Left hindlimb (tissue), 1 donor: ENCODE measurements around the gene ZNF225.
A peak's percentile ranks its signal among the peaks of the same experiment; 100 is the strongest.
"Not testable (repeated sequence)": the region's sequence is repeated elsewhere in the genome, so short reads cannot be mapped to it uniquely, and the experiment has no call there.

Experiments
- DNase-seq: peaks from one replicate; pipeline ENCODE4 v3.0.0-alpha.2; 2018

The ZNF225 gene

DNA sequence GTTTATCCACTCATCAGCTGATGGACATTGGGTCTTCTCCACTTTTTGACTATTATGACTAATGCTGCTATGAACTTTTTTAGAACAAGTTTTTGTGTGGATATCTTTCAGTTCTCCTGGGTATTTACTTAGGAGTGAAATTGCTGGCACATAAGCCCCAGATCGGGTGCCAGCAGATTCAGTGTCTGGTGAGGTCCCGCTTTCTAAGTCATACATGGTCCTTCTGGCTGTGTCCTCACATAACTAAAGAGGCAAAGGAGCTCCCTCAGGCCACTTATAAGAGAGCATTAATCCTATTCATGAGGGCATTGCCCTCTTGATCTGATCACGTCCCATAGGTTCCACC is 51.1 kb downstream of the ZNF225 start:
- DNase-seq: no peak

GRCh38 chr19:44164673-44165512 is 51.7 kb downstream of the ZNF225 start, which contains the start of gene ZNF226:
Gene ZNF226, plus strand, starts transcription at chr19:44165100. Its CDS starts 4,981 bp downstream, at chr19:44170081.
- DNase-seq: peak; percentile 93

DNA sequence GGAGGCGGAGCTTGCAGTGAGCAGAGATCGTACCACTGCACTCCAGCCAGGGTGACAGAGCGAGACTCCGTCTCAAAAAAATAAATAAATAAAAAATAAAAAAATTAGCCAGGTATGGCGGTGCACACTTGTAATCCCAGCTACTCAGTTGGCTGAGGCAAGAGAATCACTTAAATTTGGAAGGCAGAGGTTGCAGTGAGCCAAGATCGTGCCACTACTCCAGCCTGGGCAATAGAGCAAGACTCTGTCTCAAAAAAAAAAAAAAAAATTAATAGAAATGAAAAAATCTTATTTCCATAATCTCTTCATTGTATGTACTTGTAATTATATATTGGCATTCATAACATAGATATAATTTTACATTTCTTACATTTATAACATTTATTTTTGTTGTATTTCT is 57.5 kb downstream of the ZNF225 start:
- not testable (repeated sequence) for DNase-seq

GRCh38 chr19:44176590-44176989 is 63.4 kb downstream of the ZNF225 start:
- no peak for DNase-seq

- no peak for DNase-seq
Measured at GRCh38 chr19:44180968-44181367, 67.8 kb downstream of the ZNF225 start.

DNA sequence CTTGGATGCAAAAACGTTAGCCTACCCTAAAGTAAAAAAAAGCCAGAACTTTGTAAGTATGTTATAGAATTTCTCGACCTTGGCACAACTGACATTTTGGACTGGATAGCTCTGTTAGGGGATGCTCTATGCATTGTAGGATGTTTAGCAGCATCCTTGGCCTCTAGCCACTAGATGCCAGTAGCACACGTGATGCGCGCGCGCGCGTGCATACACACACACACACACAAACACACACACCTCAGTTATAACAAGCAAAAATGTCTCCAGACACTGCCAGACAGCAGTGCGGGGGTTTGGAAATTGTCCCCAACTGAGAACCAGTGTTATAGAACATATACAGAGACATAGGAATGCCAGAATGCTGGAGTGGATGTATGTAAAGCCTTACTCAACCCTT is 68.9 kb downstream of the ZNF225 start:
- no peak for DNase-seq
